PC-3 (cell line): ENCODE measurements around the gene PARP3. TPM values are rescaled to one million over a fixed set of nuclear protein-coding genes. Genes with fewer than 3 reads are reported as not detected.

ENCODE experiments used
- ATAC-seq: fragments of 200-7000 bp; cut with Tn5 transposase; 2 replicates; pipeline ENCODE4 v1.9.1; 2020; ENCODE audit warnings: mild to moderate bottlenecking, moderate library complexity
- BruUV-seq: library from RNA; stranded (reverse); fragments of 400-500 nt; replicated peaks from 2 replicates; lab custom pipeline; 2021; lab: Mats Ljungman, UMichigan
- CTCF ChIA-PET: fragments of 300-600 bp; sonication (Branson Sonifier 250); formaldehyde crosslinking; loops from one replicate; lab custom pipeline; 2022; ENCODE audit warnings: antibody characterized with exemption; lab: Charles Lee
- POLR2A ChIA-PET: fragments of 300-600 bp; sonication (Branson Sonifier 250); formaldehyde crosslinking; loops from one replicate; lab custom pipeline; 2022; ENCODE audit warnings: antibody characterized with exemption; ENCODE audit not compliant: unreplicated experiment; lab: Charles Lee
- DNase-seq: peaks from one replicate; pipeline ENCODE4 v3.0.0-alpha.2; 2015
- H2AFZ ChIP-seq: fragments of 300-600 bp; sonication (generic); 2 replicates; pipeline ENCODE4 v1.6.0; 2016; ENCODE audit warnings: antibody characterized with exemption, low read length
- H3F3A ChIP-seq: fragments of 300-600 bp; sonication (generic); one replicate; pipeline ENCODE4 v1.6.0; 2017; ENCODE audit warnings: antibody characterized with exemption, low read length, control low read depth, mild to moderate bottlenecking; ENCODE audit not compliant: unreplicated experiment
- H3K27ac ChIP-seq: fragments of 300-600 bp; sonication (generic); 2 replicates; pipeline ENCODE4 v1.5.1; 2016; ENCODE audit warnings: mild to moderate bottlenecking, low read length
- H3K27me3 ChIP-seq: fragments of 300-600 bp; sonication (generic); 2 replicates; pipeline ENCODE4 v1.6.1; 2016; ENCODE audit warnings: low read length, mixed read lengths
- H3K36me3 ChIP-seq: fragments of 300-600 bp; sonication (generic); 2 replicates; pipeline ENCODE4 v1.6.1; 2016; ENCODE audit warnings: low read depth, mixed run types, low read length, mixed read lengths
- H3K4me1 ChIP-seq: fragments of 300-600 bp; sonication (generic); 2 replicates; pipeline ENCODE4 v1.5.1; 2016; ENCODE audit warnings: low read length; ENCODE audit not compliant: insufficient read depth
- H3K4me2 ChIP-seq: fragments of 300-600 bp; sonication (generic); 2 replicates; pipeline ENCODE4 v1.6.0; 2016; ENCODE audit warnings: low read length
- H3K4me3 ChIP-seq: fragments of 300-600 bp; sonication (generic); 2 replicates; pipeline ENCODE4 v1.5.1; 2016; ENCODE audit warnings: mild to moderate bottlenecking, low read length, mixed read lengths
- H3K79me2 ChIP-seq: fragments of 300-600 bp; sonication (generic); 2 replicates; pipeline ENCODE4 v1.6.1; 2017; ENCODE audit warnings: low read length, mixed read lengths
- H3K9ac ChIP-seq: fragments of 300-600 bp; sonication (generic); 2 replicates; pipeline ENCODE4 v1.6.0; 2016; ENCODE audit warnings: mild to moderate bottlenecking, low read length
- H3K9me2 ChIP-seq: fragments of 300-600 bp; sonication (generic); replicated peaks from 2 replicates; pipeline ENCODE4 v1.6.1; 2016; ENCODE audit warnings: mixed run types, low read length, mixed read lengths
- H3K9me3 ChIP-seq: fragments of 300-600 bp; sonication (generic); 2 replicates; pipeline ENCODE4 v1.6.1; 2016; ENCODE audit warnings: low read length, mixed read lengths
- H4K20me1 ChIP-seq: fragments of 300-600 bp; sonication (generic); 2 replicates; pipeline ENCODE4 v1.6.1; 2016; ENCODE audit warnings: low read length, mixed read lengths
- CTCF ChIP-seq: fragments of 300-600 bp; sonication (generic); conservative IDR thresholded peaks from 2 replicates; pipeline ENCODE4 v1.5.1; 2017; ENCODE audit warnings: antibody characterized with exemption, low read depth, mild to moderate bottlenecking, low read length
- EZH2 ChIP-seq: fragments of 300-600 bp; sonication (generic); IDR thresholded peaks from one replicate; pipeline ENCODE4 v1.6.1; 2017; ENCODE audit warnings: antibody characterized with exemption, mild to moderate bottlenecking, low read length; ENCODE audit not compliant: unreplicated experiment
- EZH2phosphoT487 ChIP-seq: fragments of 300-600 bp; sonication (generic); IDR thresholded peaks from 2 replicates; pipeline ENCODE4 v1.6.1; 2018; ENCODE audit warnings: mild to moderate bottlenecking, antibody characterized with exemption, low read length, borderline replicate concordance
- intact Hi-C: fragments of 100-400 bp; cut with micrococcal nuclease; formaldehyde crosslinking; loops from 2 replicates; pipeline ENCODE4 v1.9.0; 2023
- total RNA-seq: library from RNA; depleted of rRNA; stranded (reverse); fragments of >200 nt; gene quantifications from 2 replicates; pipeline ENCODE4 v1.2.3, GENCODE V29; 2014

Gene PARP3
- total RNA-seq, 1 experiment from 2014 or later: 19.3 TPM

- Histone ChIP-seq H3K79me2 (no peaks in the 10 kb centered on the region), H3K4me1 (peaks cover 6% of the 10 kb centered on the region), H3K9ac (no peak overlapping the region), H3K9me3 (no peaks in the 10 kb centered on the region), H3K36me3 (no peaks in the 10 kb centered on the region), H2AFZ (no peak overlapping the region), H3F3A (no peaks in the 10 kb centered on the region), H3K9me2 (no peaks in the 10 kb centered on the region), H4K20me1 (no peaks in the 10 kb centered on the region), H3K4me3 (no peak overlapping the region), H3K4me2 (no peak overlapping the region), H3K27ac (no peak overlapping the region), H3K27me3 (no peaks in the 10 kb centered on the region)
- no peak for DNase-seq
- CTCF ChIA-PET: no interaction called here
- intact Hi-C loops: no loop called here
- no TSS peak for BruUV-seq
- no peak for ATAC-seq
- TF ChIP-seq CTCF: no peak
- no peak for TF ChIP-seq EZH2
- no peak for TF ChIP-seq EZH2phosphoT487
- POLR2A ChIA-PET: no interaction called here
Observed at GRCh38 chr3:51961602-51962569, 19.7 kb downstream of the PARP3 start.

DNA sequence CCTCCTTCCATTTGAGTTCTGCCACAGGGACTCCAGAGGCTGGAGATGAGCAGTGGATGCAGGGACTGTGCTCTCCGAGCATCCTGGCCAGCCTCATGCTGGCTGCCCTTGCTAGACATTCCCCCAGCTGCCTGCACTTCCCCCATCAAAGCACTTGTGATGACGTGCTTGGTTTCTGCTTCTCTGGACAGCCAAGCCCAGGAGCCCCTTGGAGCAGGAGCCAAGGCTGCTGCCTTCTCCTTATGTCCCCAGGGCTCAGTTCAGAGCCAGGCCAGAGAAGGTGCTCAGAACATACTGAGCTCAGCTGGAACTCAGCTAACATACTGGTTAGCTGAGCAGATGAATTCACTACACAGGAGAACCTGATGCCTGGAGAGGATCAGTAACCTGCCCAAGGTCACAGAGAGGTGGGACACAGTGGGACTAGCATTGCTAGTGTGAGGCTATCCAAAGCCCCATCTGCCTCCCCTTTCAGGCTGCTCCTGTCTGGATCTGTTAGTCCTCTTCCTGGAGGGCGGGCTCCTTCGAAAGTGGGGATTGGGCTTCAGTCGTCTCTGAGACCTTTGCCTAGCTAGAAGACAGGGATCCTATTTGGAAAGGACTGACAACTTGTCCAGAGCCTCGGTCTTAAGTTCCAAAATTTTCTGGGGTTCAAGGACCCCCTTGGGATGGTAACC, 20.8 kb downstream of the PARP3 start:
- intact Hi-C loops: no loop called here
- DNase-seq (no peak), ATAC-seq (no peak)
- Histone ChIP-seq H3K27ac (no peak overlapping the region), H3K27me3 (no peaks in the 10 kb centered on the region), H3K4me1 (peaks cover 10% of the 10 kb centered on the region), H3K4me2 (no peak overlapping the region), H3K9me2 (no peaks in the 10 kb centered on the region), H3K79me2 (0 out of 2 replicates have a peak, but pooled peaks cover 2% of the 10 kb centered on the region), H2AFZ (no peak overlapping the region), H4K20me1 (no peaks in the 10 kb centered on the region), H3F3A (no peaks in the 10 kb centered on the region), H3K4me3 (no peak overlapping the region), H3K36me3 (no peaks in the 10 kb centered on the region), H3K9ac (no peak overlapping the region), H3K9me3 (no peaks in the 10 kb centered on the region)
- POLR2A ChIA-PET: no interaction called here
- TF ChIP-seq EZH2phosphoT487 (no peak), CTCF (no peak), EZH2 (no peak)
- no TSS peak for BruUV-seq
- CTCF ChIA-PET: no interaction called here
